OCI-LY7 (cell line): ENCODE data around the gene RIMBP2.
"Not testable (repeated sequence)": the region's sequence is repeated elsewhere in the genome, so short reads cannot be mapped to it uniquely, and the experiment has no call there.

ENCODE experiments used
- EZH2phosphoT487 ChIP-seq: fragments of 200-600 bp; sonication (generic); IDR thresholded peaks from 2 replicates; pipeline ENCODE4 v1.6.1; 2018; ENCODE audit warnings: low read depth, borderline replicate concordance, mild to moderate bottlenecking, mixed run types, antibody characterized with exemption, low read length, moderate library complexity, mixed read lengths
- TF ChIP-seq, protein P1 (sequence below): fragments of 200-600 bp; sonication (generic); conservative IDR thresholded peaks from 2 replicates; pipeline ENCODE4 v1.5.1; 2014; ENCODE audit warnings: mild to moderate bottlenecking, antibody characterized with exemption, low read length, moderate library complexity, mixed read lengths

DNA sequence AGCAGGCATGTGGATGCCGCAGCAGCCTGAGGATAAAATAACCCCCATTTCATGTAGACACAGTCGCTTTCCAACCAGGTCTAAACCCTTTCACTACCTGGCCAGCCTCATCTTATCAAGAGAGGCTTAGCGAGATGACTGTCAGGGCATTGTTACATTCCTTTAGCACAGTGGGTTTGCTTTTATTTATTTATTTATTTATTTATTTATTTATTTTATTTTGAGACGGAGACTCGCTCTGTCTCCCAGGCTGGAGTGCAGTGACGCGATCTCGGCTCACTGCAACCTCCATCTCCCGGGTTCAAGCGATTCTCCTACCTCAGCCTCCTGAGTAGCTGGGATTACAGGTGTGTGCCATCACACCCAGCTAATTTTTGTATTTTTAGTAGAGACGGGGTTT, 35.9 kb upstream of the RIMBP2 start:
- TF ChIP-seq, protein P1, sequence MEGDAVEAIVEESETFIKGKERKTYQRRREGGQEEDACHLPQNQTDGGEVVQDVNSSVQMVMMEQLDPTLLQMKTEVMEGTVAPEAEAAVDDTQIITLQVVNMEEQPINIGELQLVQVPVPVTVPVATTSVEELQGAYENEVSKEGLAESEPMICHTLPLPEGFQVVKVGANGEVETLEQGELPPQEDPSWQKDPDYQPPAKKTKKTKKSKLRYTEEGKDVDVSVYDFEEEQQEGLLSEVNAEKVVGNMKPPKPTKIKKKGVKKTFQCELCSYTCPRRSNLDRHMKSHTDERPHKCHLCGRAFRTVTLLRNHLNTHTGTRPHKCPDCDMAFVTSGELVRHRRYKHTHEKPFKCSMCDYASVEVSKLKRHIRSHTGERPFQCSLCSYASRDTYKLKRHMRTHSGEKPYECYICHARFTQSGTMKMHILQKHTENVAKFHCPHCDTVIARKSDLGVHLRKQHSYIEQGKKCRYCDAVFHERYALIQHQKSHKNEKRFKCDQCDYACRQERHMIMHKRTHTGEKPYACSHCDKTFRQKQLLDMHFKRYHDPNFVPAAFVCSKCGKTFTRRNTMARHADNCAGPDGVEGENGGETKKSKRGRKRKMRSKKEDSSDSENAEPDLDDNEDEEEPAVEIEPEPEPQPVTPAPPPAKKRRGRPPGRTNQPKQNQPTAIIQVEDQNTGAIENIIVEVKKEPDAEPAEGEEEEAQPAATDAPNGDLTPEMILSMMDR, result not testable (repeated sequence)
- TF ChIP-seq EZH2phosphoT487, result not testable (repeated sequence)
